ENCODE results near the gene CD34. TPM values are rescaled to one million over a fixed set of nuclear protein-coding genes. Genes with fewer than 3 reads are reported as not detected.
"Not testable (repeated sequence)": the region's sequence is repeated elsewhere in the genome, so short reads cannot be mapped to it uniquely, and the experiment has no call there.

CD34 gene
- polyA plus RNA-seq, 4 donors: 1.1 to 23.7 (median 9.7) TPM

- no peak for FAIRE-seq
- H3K27ac ChIP-seq (ENCODE audit: low read depth in 1 of 3, low read length in 2 of 3): no peak overlapping the region
- no peaks in the 10 kb centered on the region for H3K27me3 ChIP-seq (ENCODE audit: control insufficient read depth in 3 of 3, insufficient read depth in 3 of 3, low read length in 3 of 3)
- DNase-seq: no peak
- H3K36me3 ChIP-seq (ENCODE audit: control insufficient read depth in 3 of 3, insufficient read depth in 2 of 3, low read depth in 1 of 3, low read length in 3 of 3): no peaks in the 10 kb centered on the region
- WGBS, 3 donors: 65 to 87% (median 78%) methylated on average over 9 of the region's 9 CpGs
- H3K4me1 ChIP-seq (ENCODE audit: control insufficient read depth in 3 of 3, insufficient read depth in 2 of 3, low read depth in 1 of 3, low read length in 2 of 3): peaks cover 0 to 8% (median 3%) of the 10 kb centered on the region in 3 donors
- no peaks in the 10 kb centered on the region for H3K9me3 ChIP-seq (ENCODE audit: control insufficient read depth in 2 of 2, insufficient read depth in 1 of 2, low read depth in 1 of 2, low read length in 1 of 2)
- H3K4me3 ChIP-seq (ENCODE audit: low read depth in 1 of 3, low read length in 3 of 3): no peak overlapping the region
These were observed 26.5 kb downstream of the CD34 start for GRCh38 chr1:207884266-207885029.

- WGBS, 3 donors: 22 to 57% (median 33%) methylated on average over 2 of the region's 2 CpGs
- no peak for DNase-seq
- H3K36me3 ChIP-seq (ENCODE audit: control insufficient read depth in 3 of 3, insufficient read depth in 2 of 3, low read depth in 1 of 3, low read length in 3 of 3): no peaks in the 10 kb centered on the region
- no peak overlapping the region for H3K4me3 ChIP-seq (ENCODE audit: low read depth in 1 of 3, low read length in 3 of 3)
- H3K27me3 ChIP-seq (ENCODE audit: control insufficient read depth in 3 of 3, insufficient read depth in 3 of 3, low read length in 3 of 3): no peaks in the 10 kb centered on the region
- no peaks in the 10 kb centered on the region for H3K9me3 ChIP-seq (ENCODE audit: control insufficient read depth in 2 of 2, insufficient read depth in 1 of 2, low read depth in 1 of 2, low read length in 1 of 2)
- no peak for FAIRE-seq
- H3K27ac ChIP-seq (ENCODE audit: low read depth in 1 of 3, low read length in 2 of 3): peak overlapping the region in 2 of 3 donors; percentile 50 to 69
- H3K4me1 ChIP-seq (ENCODE audit: control insufficient read depth in 3 of 3, insufficient read depth in 2 of 3, low read depth in 1 of 3, low read length in 2 of 3): peaks cover 0 to 8% (median 0%) of the 10 kb centered on the region in 3 donors
These were observed 27.2 kb downstream of the CD34 start for GRCh38 chr1:207883660-207884250.

GRCh38 chr1:207883104-207883651, 27.7 kb downstream of the CD34 start:
- H3K9me3 ChIP-seq (ENCODE audit: control insufficient read depth in 2 of 2, insufficient read depth in 1 of 2, low read depth in 1 of 2, low read length in 1 of 2): no peaks in the 10 kb centered on the region
- no peak overlapping the region for H3K4me3 ChIP-seq (ENCODE audit: low read depth in 1 of 3, low read length in 3 of 3)
- peak overlapping the region in 2 of 3 donors; percentile 44 to 70 for H3K27ac ChIP-seq (ENCODE audit: low read depth in 1 of 3, low read length in 2 of 3)
- no peaks in the 10 kb centered on the region for H3K27me3 ChIP-seq (ENCODE audit: control insufficient read depth in 3 of 3, insufficient read depth in 3 of 3, low read length in 3 of 3)
- WGBS, 3 donors: 17 to 35% (median 25%) methylated on average over 5 of the region's 5 CpGs
- no peaks in the 10 kb centered on the region for H3K36me3 ChIP-seq (ENCODE audit: control insufficient read depth in 3 of 3, insufficient read depth in 2 of 3, low read depth in 1 of 3, low read length in 3 of 3)
- H3K4me1 ChIP-seq (ENCODE audit: control insufficient read depth in 3 of 3, insufficient read depth in 2 of 3, low read depth in 1 of 3, low read length in 2 of 3): peaks cover 0 to 8% (median 0%) of the 10 kb centered on the region in 3 donors
- DNase-seq (peak in 1 of 2 donors; percentile 44), FAIRE-seq (no peak)

- Histone ChIP-seq H3K4me3 (ENCODE audit: low read depth in 1 of 3, low read length in 3 of 3) (no peak overlapping the region), H3K27me3 (ENCODE audit: control insufficient read depth in 3 of 3, insufficient read depth in 3 of 3, low read length in 3 of 3) (no peaks in the 10 kb centered on the region), H3K27ac (ENCODE audit: low read depth in 1 of 3, low read length in 2 of 3) (peak overlapping the region in 2 of 3 donors; percentile 44 to 46), H3K4me1 (ENCODE audit: control insufficient read depth in 3 of 3, insufficient read depth in 2 of 3, low read depth in 1 of 3, low read length in 2 of 3) (peaks cover 0 to 8% (median 0%) of the 10 kb centered on the region in 3 donors), H3K36me3 (ENCODE audit: control insufficient read depth in 3 of 3, insufficient read depth in 2 of 3, low read depth in 1 of 3, low read length in 3 of 3) (no peaks in the 10 kb centered on the region), H3K9me3 (ENCODE audit: control insufficient read depth in 2 of 2, insufficient read depth in 1 of 2, low read depth in 1 of 2, low read length in 1 of 2) (no peaks in the 10 kb centered on the region)
- WGBS, 3 donors: 48 to 65% (median 62%) methylated on average over 3 of the region's 3 CpGs
- no peak for DNase-seq
- FAIRE-seq: no peak
These were observed 28.2 kb downstream of the CD34 start for GRCh38 chr1:207882692-207883091.

- H3K27me3 ChIP-seq (ENCODE audit: control insufficient read depth in 3 of 3, insufficient read depth in 3 of 3, low read length in 3 of 3): no peaks in the 10 kb centered on the region
- no peaks in the 10 kb centered on the region for H3K36me3 ChIP-seq (ENCODE audit: control insufficient read depth in 3 of 3, insufficient read depth in 2 of 3, low read depth in 1 of 3, low read length in 3 of 3)
- FAIRE-seq (no peak), DNase-seq (no peak)
- no peak overlapping the region for H3K27ac ChIP-seq (ENCODE audit: low read depth in 1 of 3, low read length in 2 of 3)
- H3K4me3 ChIP-seq (ENCODE audit: low read depth in 1 of 3, low read length in 3 of 3): no peak overlapping the region
- H3K9me3 ChIP-seq (ENCODE audit: control insufficient read depth in 2 of 2, insufficient read depth in 1 of 2, low read depth in 1 of 2, low read length in 1 of 2): no peaks in the 10 kb centered on the region
- H3K4me1 ChIP-seq (ENCODE audit: control insufficient read depth in 3 of 3, insufficient read depth in 2 of 3, low read depth in 1 of 3, low read length in 2 of 3): peaks cover 0 to 2% (median 0%) of the 10 kb centered on the region in 3 donors
- WGBS, 3 donors: 86 to 100% (median 100%) methylated on average over 1 of the region's 1 CpG
These were observed 32.0 kb downstream of the CD34 start for GRCh38 chr1:207878939-207879338.

GRCh38 chr1:207877914-207878313, 33.0 kb downstream of the CD34 start:
- DNase-seq; H3K27ac ChIP-seq (ENCODE audit: low read depth in 1 of 3, low read length in 2 of 3); H3K36me3 ChIP-seq (ENCODE audit: control insufficient read depth in 3 of 3, insufficient read depth in 2 of 3, low read depth in 1 of 3, low read length in 3 of 3); H3K4me3 ChIP-seq (ENCODE audit: low read depth in 1 of 3, low read length in 3 of 3); H3K9me3 ChIP-seq (ENCODE audit: control insufficient read depth in 2 of 2, insufficient read depth in 1 of 2, low read depth in 1 of 2, low read length in 1 of 2); FAIRE-seq; H3K27me3 ChIP-seq (ENCODE audit: control insufficient read depth in 3 of 3, insufficient read depth in 3 of 3, low read length in 3 of 3): not testable (repeated sequence)
- 72 to 81% (median 72%) methylated on average over 3 of the region's 5 CpGs for WGBS, 3 donors
- H3K4me1 ChIP-seq (ENCODE audit: control insufficient read depth in 3 of 3, insufficient read depth in 2 of 3, low read depth in 1 of 3, low read length in 2 of 3): peaks cover 2 to 10% (median 2%) of the 10 kb centered on the region in 3 donors

GRCh38 chr1:207876131-207876530, 34.8 kb downstream of the CD34 start:
- Histone ChIP-seq H3K27me3 (ENCODE audit: control insufficient read depth in 3 of 3, insufficient read depth in 3 of 3, low read length in 3 of 3) (no peaks in the 10 kb centered on the region), H3K4me3 (ENCODE audit: low read depth in 1 of 3, low read length in 3 of 3) (no peak overlapping the region), H3K9me3 (ENCODE audit: control insufficient read depth in 2 of 2, insufficient read depth in 1 of 2, low read depth in 1 of 2, low read length in 1 of 2) (no peaks in the 10 kb centered on the region), H3K4me1 (ENCODE audit: control insufficient read depth in 3 of 3, insufficient read depth in 2 of 3, low read depth in 1 of 3, low read length in 2 of 3) (peaks cover 2 to 13% (median 2%) of the 10 kb centered on the region in 3 donors), H3K36me3 (ENCODE audit: control insufficient read depth in 3 of 3, insufficient read depth in 2 of 3, low read depth in 1 of 3, low read length in 3 of 3) (no peaks in the 10 kb centered on the region), H3K27ac (ENCODE audit: low read depth in 1 of 3, low read length in 2 of 3) (no peak overlapping the region)
- FAIRE-seq: no peak
- WGBS, 3 donors: 66 to 92% (median 89%) methylated on average over 4 of the region's 4 CpGs
- no peak for DNase-seq

GRCh38 chr1:207875532-207875931, 35.4 kb downstream of the CD34 start:
- H3K9me3 ChIP-seq (ENCODE audit: control insufficient read depth in 2 of 2, insufficient read depth in 1 of 2, low read depth in 1 of 2, low read length in 1 of 2): no peaks in the 10 kb centered on the region
- FAIRE-seq: no peak
- H3K27me3 ChIP-seq (ENCODE audit: control insufficient read depth in 3 of 3, insufficient read depth in 3 of 3, low read length in 3 of 3): no peaks in the 10 kb centered on the region
- no peak for DNase-seq
- peaks cover 2 to 14% (median 2%) of the 10 kb centered on the region in 3 donors for H3K4me1 ChIP-seq (ENCODE audit: control insufficient read depth in 3 of 3, insufficient read depth in 2 of 3, low read depth in 1 of 3, low read length in 2 of 3)
- 69 to 85% (median 75%) methylated on average over 4 of the region's 4 CpGs for WGBS, 3 donors
- H3K36me3 ChIP-seq (ENCODE audit: control insufficient read depth in 3 of 3, insufficient read depth in 2 of 3, low read depth in 1 of 3, low read length in 3 of 3): no peaks in the 10 kb centered on the region
- H3K4me3 ChIP-seq (ENCODE audit: low read depth in 1 of 3, low read length in 3 of 3): no peak overlapping the region
- no peak overlapping the region for H3K27ac ChIP-seq (ENCODE audit: low read depth in 1 of 3, low read length in 2 of 3)
